Panc1 (cell line): ENCODE data around the gene CMTM7.

Source experiments
- CTCF ChIP-seq: fragments of 450-650 bp; IDR thresholded peaks from 2 replicates; pipeline ENCODE4 v1.5.1; 2017; ENCODE audit warnings: mild to moderate bottlenecking
- SIN3A ChIP-seq: IDR thresholded peaks from 2 replicates; pipeline ENCODE4 v1.6.1; 2012; ENCODE audit warnings: low read depth, mild to moderate bottlenecking, low read length, moderate library complexity, borderline replicate concordance; ENCODE audit not compliant: insufficient read depth

GRCh38 chr3:32450426-32450825 is 58.8 kb downstream of the CMTM7 start:
- TF ChIP-seq SIN3A = no peak
- TF ChIP-seq CTCF = no peak
